ENCODE results near the gene CTTNBP2.

GRCh38 chr7:117692338-117692737 lies 180.9 kb downstream of the CTTNBP2 start:
- TF ChIP-seq CTCF (IDR thresholded peaks at IDR 0.05) (no peak), POLR2A (IDR thresholded peaks at IDR 0.05) (no peak)
